H1 (cell line): ENCODE data around the gene FAM83C.

Experiments
- ASH2L ChIP-seq: fragments of 200-600, 300-600 bp; sonication (generic); IDR thresholded peaks from one replicate; pipeline ENCODE4 v1.7.1; 2017; ENCODE audit warnings: low read length
- CREB1 ChIP-seq: IDR thresholded peaks from 2 replicates; pipeline ENCODE4 v1.6.1; 2012; ENCODE audit warnings: inconsistent platforms
- CTCF ChIP-seq, 3 experiments: IDR thresholded peaks; 1 replicate in 2 of 3; 2 replicates in 1 of 3; pipeline versions ENCODE4 v1.5.1 to v1.6.1; 2011; ENCODE audit warnings: low read length in 3 of 3, mild to moderate bottlenecking in 3 of 3, inconsistent platforms in 2 of 3, low read depth in 1 of 3, moderate library complexity in 1 of 3; ENCODE audit not compliant: insufficient read depth in 1 of 3; ENCODE audit errors: control extremely low read depth in 1 of 3
- E2F6 ChIP-seq: IDR thresholded peaks from 2 replicates; pipeline ENCODE4 v1.6.1; 2012; ENCODE audit warnings: inconsistent platforms
- EZH2 ChIP-seq: fragments of 200-600 bp; sonication (generic); IDR thresholded peaks from 2 replicates; pipeline ENCODE4 v1.7.1; 2012; ENCODE audit warnings: low read depth, mild to moderate bottlenecking, moderate library complexity, low read length, inconsistent platforms; ENCODE audit not compliant: severe bottlenecking
- GABPA ChIP-seq: IDR thresholded peaks from 2 replicates; pipeline ENCODE4 v1.6.1; 2011; ENCODE audit warnings: mild to moderate bottlenecking, low read length, moderate library complexity, borderline replicate concordance; ENCODE audit not compliant: insufficient read depth
- JUN ChIP-seq: IDR thresholded peaks from 2 replicates; pipeline ENCODE4 v1.6.1; 2011; ENCODE audit warnings: low read depth, mild to moderate bottlenecking, improper control_type of control experiment, low read length
- NRF1 ChIP-seq: IDR thresholded peaks from 2 replicates; pipeline ENCODE4 v1.6.1; 2011; ENCODE audit warnings: mild to moderate bottlenecking, low read depth, low read length, improper control_type of control experiment
- POLR2A ChIP-seq, 2 experiments: IDR thresholded peaks; 1 replicate in 1 of 2; 2 replicates in 1 of 2; pipeline ENCODE4 v1.6.1; 2011; ENCODE audit warnings: low read depth in 2 of 2, low read length in 2 of 2, mild to moderate bottlenecking in 2 of 2; ENCODE audit errors: control extremely low read depth in 1 of 2
- SIX5 ChIP-seq: IDR thresholded peaks from 2 replicates; pipeline ENCODE4 v1.6.1; 2011; ENCODE audit warnings: mild to moderate bottlenecking, low read depth, low read length
- SUZ12 ChIP-seq: fragments of 200-600 bp; sonication (generic); IDR thresholded peaks from 2 replicates; pipeline ENCODE4 v1.6.1; 2012; ENCODE audit warnings: mild to moderate bottlenecking, inconsistent platforms, low read length, moderate library complexity, mixed read lengths
- TAF1 ChIP-seq: IDR thresholded peaks from 2 replicates; pipeline ENCODE4 v1.6.1; 2011; ENCODE audit warnings: mild to moderate bottlenecking, low read depth, low read length
- USF2 ChIP-seq: IDR thresholded peaks from 2 replicates; pipeline ENCODE4 v1.6.1; 2011; ENCODE audit warnings: low read length, improper control_type of control experiment
- ZNF274 ChIP-seq: IDR thresholded peaks from 2 replicates; pipeline ENCODE4 v1.7.0; 2012; ENCODE audit warnings: low read length, borderline replicate concordance; ENCODE audit errors: extremely low read depth

- TF ChIP-seq GABPA = no peak
- no peak for TF ChIP-seq CTCF (IDR thresholded peaks at IDR 0.05; ENCODE audit: control extremely low read depth in 1 of 3, insufficient read depth in 1 of 3, low read depth in 1 of 3, low read length in 3 of 3)
- TF ChIP-seq USF2 = no peak
- TF ChIP-seq NRF1 = no peak
- no peak for TF ChIP-seq EZH2
- no peak for TF ChIP-seq E2F6
- TF ChIP-seq TAF1 = no peak
- TF ChIP-seq ZNF274 = no peak
- TF ChIP-seq CREB1 = no peak
- TF ChIP-seq POLR2A (IDR thresholded peaks at IDR 0.05; ENCODE audit: control extremely low read depth in 1 of 2, low read depth in 2 of 2, low read length in 2 of 2) = no peak
- no peak for TF ChIP-seq JUN
- no peak for TF ChIP-seq SIX5
- TF ChIP-seq SUZ12 = no peak
- TF ChIP-seq ASH2L = no peak
Measured at GRCh38 chr20:35296101-35296554, 3.9 kb upstream of the FAM83C start.
